ENCODE measurements around the gene CCDC116. TPM values are rescaled to one million over a fixed set of nuclear protein-coding genes. Genes with fewer than 3 reads are reported as not detected.

The CCDC116 gene
- polyA plus RNA-seq, 1 experiment: 0.06 TPM

DNA sequence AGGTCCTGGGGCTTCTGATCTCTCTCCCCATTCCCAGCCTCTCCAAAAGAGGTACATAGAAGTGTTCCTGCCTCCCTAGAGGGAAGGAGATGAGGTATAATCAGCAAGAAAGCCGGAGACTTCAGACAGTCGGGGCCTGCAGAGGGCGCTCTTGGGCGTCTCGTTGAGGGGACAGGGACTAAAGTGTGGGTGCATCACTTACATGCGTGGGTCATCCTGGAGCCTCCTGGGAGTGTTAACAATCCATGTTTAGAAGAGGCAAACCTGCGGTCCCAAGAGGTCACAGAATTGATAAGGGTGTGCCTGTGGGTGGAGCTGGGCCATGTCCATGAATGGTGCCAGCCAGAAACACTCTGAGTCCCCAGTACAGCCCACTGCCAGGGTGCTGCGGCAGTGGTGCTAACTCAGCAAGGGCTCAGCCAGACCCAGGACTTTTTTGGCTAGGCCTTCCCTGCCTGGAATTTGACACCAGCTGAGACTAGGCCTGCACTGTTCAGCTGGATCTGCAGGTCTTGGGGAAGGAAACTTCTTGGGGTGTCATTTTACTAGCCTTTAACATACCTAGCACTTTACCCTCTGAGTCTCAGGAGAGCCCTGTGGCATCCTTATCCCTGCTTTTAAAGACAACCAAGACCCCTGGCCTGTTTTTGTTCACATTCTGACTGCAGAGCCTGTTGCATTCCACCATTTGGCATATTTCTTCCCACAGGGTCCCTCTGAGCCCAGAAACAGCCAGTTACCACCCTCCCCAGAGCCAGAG lies 8.3 kb upstream of the CCDC116 start:
- peak overlapping the region; percentile 39 for H3K27ac ChIP-seq (ENCODE audit: low read depth, low read length)
- CTCF ChIA-PET: interaction anchor here (1.5 kb wide), 1 partner anchor 22 kb away, joined by 3 read pairs; no protein-coding TSS in a partner anchor

GRCh38 chr22:21624880-21625791 lies 7.4 kb upstream of the CCDC116 start:
- ChIA-PET CTCF (interaction anchor here (0.8 to 1.5 kb wide), 2 partner anchors 17 to 21 kb away, joined by 3 read pairs; partner anchors contain the start of gene SDF2L1), POLR2A (interaction anchor here (0.6 kb wide), 1 partner anchor 19 kb away, joined by 4 read pairs; no protein-coding TSS in a partner anchor)
- no peak overlapping the region for H3K4me3 ChIP-seq (ENCODE audit: low read depth, low read length)
- TF ChIP-seq, protein P1, sequence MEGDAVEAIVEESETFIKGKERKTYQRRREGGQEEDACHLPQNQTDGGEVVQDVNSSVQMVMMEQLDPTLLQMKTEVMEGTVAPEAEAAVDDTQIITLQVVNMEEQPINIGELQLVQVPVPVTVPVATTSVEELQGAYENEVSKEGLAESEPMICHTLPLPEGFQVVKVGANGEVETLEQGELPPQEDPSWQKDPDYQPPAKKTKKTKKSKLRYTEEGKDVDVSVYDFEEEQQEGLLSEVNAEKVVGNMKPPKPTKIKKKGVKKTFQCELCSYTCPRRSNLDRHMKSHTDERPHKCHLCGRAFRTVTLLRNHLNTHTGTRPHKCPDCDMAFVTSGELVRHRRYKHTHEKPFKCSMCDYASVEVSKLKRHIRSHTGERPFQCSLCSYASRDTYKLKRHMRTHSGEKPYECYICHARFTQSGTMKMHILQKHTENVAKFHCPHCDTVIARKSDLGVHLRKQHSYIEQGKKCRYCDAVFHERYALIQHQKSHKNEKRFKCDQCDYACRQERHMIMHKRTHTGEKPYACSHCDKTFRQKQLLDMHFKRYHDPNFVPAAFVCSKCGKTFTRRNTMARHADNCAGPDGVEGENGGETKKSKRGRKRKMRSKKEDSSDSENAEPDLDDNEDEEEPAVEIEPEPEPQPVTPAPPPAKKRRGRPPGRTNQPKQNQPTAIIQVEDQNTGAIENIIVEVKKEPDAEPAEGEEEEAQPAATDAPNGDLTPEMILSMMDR (IDR thresholded peaks at IDR 0.05; ENCODE audit: low read depth, low read length): no peak
- no peak for DNase-seq (ENCODE audit: low read depth, low spot score)
- H3K9me3 ChIP-seq (ENCODE audit: control insufficient read depth, insufficient read depth, low read length): no peaks in the 10 kb centered on the region; the same call in 1 of the 2 replicates
- H3K27me3 ChIP-seq (ENCODE audit: control insufficient read depth, insufficient read depth, low read length): no peaks in the 10 kb centered on the region
- peak overlapping the region; percentile 39 for H3K27ac ChIP-seq (ENCODE audit: low read depth, low read length)

More for the DNA sequence above, 8.3 kb upstream of the CCDC116 start:
- Histone ChIP-seq H3K9me3 (ENCODE audit: control insufficient read depth, insufficient read depth, low read length) (no peaks in the 10 kb centered on the region; the same call in 1 of the 2 replicates), H3K27me3 (ENCODE audit: control insufficient read depth, insufficient read depth, low read length) (no peaks in the 10 kb centered on the region), H3K4me3 (ENCODE audit: low read depth, low read length) (no peak overlapping the region)
- TF ChIP-seq, protein P1 (IDR thresholded peaks at IDR 0.05; ENCODE audit: low read depth, low read length): peak; percentile 47
- POLR2A ChIA-PET: no interaction called here
- no peak for DNase-seq (ENCODE audit: low read depth, low spot score)

GRCh38 chr22:21626073-21626734 lies 6.4 kb upstream of the CCDC116 start:
- CTCF ChIA-PET: interaction anchor here (0.8 kb wide), 1 partner anchor 16 kb away, joined by 3 read pairs; the partner anchor contains the start of gene SDF2L1

DNA sequence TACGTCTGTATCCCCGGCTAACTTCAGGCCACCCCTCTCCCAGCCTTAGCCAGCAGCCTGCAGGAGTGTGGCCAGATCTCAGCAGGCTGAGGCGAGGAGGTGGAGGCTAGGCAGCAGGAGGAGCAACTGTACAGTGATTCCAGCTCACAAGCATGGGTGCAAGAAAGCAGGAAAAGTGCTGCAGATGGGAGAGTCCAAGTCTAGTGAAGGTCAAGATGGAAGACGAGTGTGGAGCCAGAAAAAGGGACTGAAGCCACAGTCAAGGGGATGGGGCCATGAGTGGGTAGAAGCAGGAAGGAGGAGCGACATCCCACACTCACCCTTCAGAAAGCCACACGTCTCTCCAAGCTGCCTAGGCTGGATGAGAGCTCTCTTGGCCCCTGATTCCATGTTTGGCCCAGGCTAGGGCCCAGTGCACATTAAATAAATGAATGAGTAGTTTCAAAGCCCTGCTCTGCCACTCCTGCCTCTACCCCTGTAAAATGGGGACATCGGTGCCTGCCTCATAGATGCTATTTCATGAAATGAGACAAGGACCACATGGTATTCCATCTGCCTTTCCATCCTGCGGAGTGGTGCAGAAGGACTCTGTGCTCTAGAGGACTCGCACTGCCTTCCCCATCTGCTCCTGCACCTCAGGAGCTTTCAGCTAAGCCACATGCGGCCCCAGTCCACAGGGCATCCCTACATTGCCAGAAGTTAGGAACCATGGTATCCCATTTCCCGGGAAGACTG lies 5.7 kb upstream of the CCDC116 start:
- no peak overlapping the region for H3K4me3 ChIP-seq (ENCODE audit: low read depth, low read length)
- H3K27ac ChIP-seq (ENCODE audit: low read depth, low read length): no peak overlapping the region
- POLR2A ChIA-PET: no interaction called here
- no peak for DNase-seq (ENCODE audit: low read depth, low spot score)
- no peaks in the 10 kb centered on the region; the same call in 1 of the 2 replicates for H3K9me3 ChIP-seq (ENCODE audit: control insufficient read depth, insufficient read depth, low read length)
- CTCF ChIA-PET: no interaction called here
- no peaks in the 10 kb centered on the region for H3K27me3 ChIP-seq (ENCODE audit: control insufficient read depth, insufficient read depth, low read length)
- TF ChIP-seq, protein P1 (IDR thresholded peaks at IDR 0.05; ENCODE audit: low read depth, low read length): no peak

More at GRCh38 chr22:21626073-21626734, 6.4 kb upstream of the CCDC116 start:
- TF ChIP-seq, protein P1 (IDR thresholded peaks at IDR 0.05; ENCODE audit: low read depth, low read length): no peak
- no peak overlapping the region for H3K27ac ChIP-seq (ENCODE audit: low read depth, low read length)
- POLR2A ChIA-PET: no interaction called here
- no peaks in the 10 kb centered on the region; the same call in 1 of the 2 replicates for H3K9me3 ChIP-seq (ENCODE audit: control insufficient read depth, insufficient read depth, low read length)
- H3K4me3 ChIP-seq (ENCODE audit: low read depth, low read length): no peak overlapping the region
- DNase-seq (ENCODE audit: low read depth, low spot score): no peak
- no peaks in the 10 kb centered on the region for H3K27me3 ChIP-seq (ENCODE audit: control insufficient read depth, insufficient read depth, low read length)
